Tibial artery (tissue), 4 donors: ENCODE results near the gene CAT.

Source experiments
- DNase-seq, 2 donors: peaks; one replicate each; pipeline ENCODE4 v3.0.0-alpha.2; 2019
- H3K27ac ChIP-seq, 2 donors: fragments of 200-600 bp; sonication (generic) in 1 of 2; 1 replicate in 1 of 2; 2 replicates in 1 of 2; pipeline ENCODE4 v1.5.1; 2018 to 2019; ENCODE audit warnings: mild to moderate bottlenecking in 1 of 2
- H3K27me3 ChIP-seq, 2 donors: fragments of 200-600 bp; sonication (generic) in 1 of 2; one replicate each; pipeline versions ENCODE4 v1.5.1 to v1.6.0; 2016 to 2019
- H3K36me3 ChIP-seq, 3 donors: fragments of 200-600 bp; sonication (generic) in 2 of 3; one replicate each; pipeline ENCODE4 v1.5.1; 2016 to 2019; ENCODE audit warnings: mild to moderate bottlenecking in 2 of 3
- H3K4me1 ChIP-seq, 4 donors: fragments of 200-600 bp; sonication (generic) in 2 of 4; 1 replicate in 3 of 4; 2 replicates in 1 of 4; pipeline ENCODE4 v1.5.1; 2016 to 2019
- H3K4me3 ChIP-seq, 2 donors: fragments of 200-600 bp; sonication (generic) in 1 of 2; 1 replicate in 1 of 2; 2 replicates in 1 of 2; pipeline ENCODE4 v1.5.1; 2018 to 2019; ENCODE audit warnings: mild to moderate bottlenecking in 2 of 2
- H3K9me3 ChIP-seq, 3 donors: fragments of 200-600 bp; sonication (generic) in 1 of 3; one replicate each; pipeline ENCODE4 v1.5.1; 2016 to 2019
- intact Hi-C: fragments of 100-400 bp; cut with DNase I; formaldehyde crosslinking; loops from one replicate; pipeline ENCODE4 v1.15.0; 2023; ENCODE audit warnings: low total_unique reads
- TF ChIP-seq, protein P1 (sequence below), 2 experiments: fragments of 200-600 bp in 1 of 2; fragments of 450-650 bp in 1 of 2; IDR thresholded peaks; one replicate each; pipeline ENCODE4 v1.5.1; 2017 to 2019; ENCODE audit warnings: antibody characterized with exemption in 2 of 2, mild to moderate bottlenecking in 1 of 2, moderate library complexity in 1 of 2

CAT gene

GRCh38 chr11:34460278-34460677, 21.5 kb downstream of the CAT start:
- Histone ChIP-seq H3K9me3 (no peaks in the 10 kb centered on the region), H3K27ac (no peak overlapping the region), H3K36me3 (peaks cover 86 to 97% (median 87%) of the 10 kb centered on the region in 3 donors), H3K4me3 (no peak overlapping the region), H3K27me3 (no peaks in the 10 kb centered on the region), H3K4me1 (no peaks in the 10 kb centered on the region)
- intact Hi-C loops, result no loop called here
- no peak for DNase-seq
- TF ChIP-seq, protein P1, sequence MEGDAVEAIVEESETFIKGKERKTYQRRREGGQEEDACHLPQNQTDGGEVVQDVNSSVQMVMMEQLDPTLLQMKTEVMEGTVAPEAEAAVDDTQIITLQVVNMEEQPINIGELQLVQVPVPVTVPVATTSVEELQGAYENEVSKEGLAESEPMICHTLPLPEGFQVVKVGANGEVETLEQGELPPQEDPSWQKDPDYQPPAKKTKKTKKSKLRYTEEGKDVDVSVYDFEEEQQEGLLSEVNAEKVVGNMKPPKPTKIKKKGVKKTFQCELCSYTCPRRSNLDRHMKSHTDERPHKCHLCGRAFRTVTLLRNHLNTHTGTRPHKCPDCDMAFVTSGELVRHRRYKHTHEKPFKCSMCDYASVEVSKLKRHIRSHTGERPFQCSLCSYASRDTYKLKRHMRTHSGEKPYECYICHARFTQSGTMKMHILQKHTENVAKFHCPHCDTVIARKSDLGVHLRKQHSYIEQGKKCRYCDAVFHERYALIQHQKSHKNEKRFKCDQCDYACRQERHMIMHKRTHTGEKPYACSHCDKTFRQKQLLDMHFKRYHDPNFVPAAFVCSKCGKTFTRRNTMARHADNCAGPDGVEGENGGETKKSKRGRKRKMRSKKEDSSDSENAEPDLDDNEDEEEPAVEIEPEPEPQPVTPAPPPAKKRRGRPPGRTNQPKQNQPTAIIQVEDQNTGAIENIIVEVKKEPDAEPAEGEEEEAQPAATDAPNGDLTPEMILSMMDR (IDR thresholded peaks at IDR 0.05), result no peak

DNA sequence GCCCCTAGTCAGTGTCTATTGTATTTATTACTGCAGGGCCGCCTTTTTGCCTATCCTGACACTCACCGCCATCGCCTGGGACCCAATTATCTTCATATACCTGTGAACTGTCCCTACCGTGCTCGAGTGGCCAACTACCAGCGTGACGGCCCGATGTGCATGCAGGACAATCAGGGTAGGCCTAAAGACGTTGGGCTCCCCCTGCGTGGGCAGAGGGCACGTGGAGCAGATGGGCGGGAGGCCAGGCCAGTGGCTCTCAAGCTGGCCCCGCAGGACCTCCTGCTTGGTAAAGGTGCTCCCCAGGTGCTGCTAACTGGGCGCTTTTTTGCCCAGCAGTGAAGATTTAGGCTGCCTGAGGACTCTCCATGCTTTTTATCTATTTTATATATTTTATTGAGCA, 22.5 kb downstream of the CAT start:
- Histone ChIP-seq H3K27me3 (no peaks in the 10 kb centered on the region), H3K36me3 (peaks cover 86 to 98% (median 87%) of the 10 kb centered on the region in 3 donors), H3K27ac (no peak overlapping the region), H3K4me3 (no peak overlapping the region), H3K4me1 (no peaks in the 10 kb centered on the region), H3K9me3 (peaks cover 0 to 6% (median 0%) of the 10 kb centered on the region in 3 donors)
- no peak for DNase-seq
- TF ChIP-seq, protein P1 (IDR thresholded peaks at IDR 0.05), result no peak
- intact Hi-C loops, result no loop called here

DNA sequence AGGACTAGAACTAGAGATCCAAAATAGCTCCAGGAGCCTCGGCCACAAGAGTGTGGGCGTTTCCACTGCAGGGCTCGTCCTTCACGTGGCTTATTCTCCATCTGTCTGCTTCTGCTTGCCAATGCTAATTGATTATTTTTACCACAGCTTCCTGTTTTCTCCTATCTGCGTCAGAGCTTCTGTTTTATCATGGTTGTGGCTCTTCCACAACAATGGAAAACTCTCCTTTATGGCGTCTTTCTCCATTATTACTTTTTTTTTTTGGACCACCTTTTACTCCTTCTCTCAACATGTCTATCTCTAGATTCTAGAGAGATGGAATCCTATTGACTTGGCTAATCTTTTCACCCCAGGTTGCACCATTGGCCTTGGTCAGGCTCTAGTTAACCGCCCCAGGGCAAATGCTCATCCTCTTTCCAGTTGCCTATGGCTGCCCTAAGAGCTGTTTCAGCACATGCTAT, 25.9 kb downstream of the CAT start:
- Histone ChIP-seq H3K36me3 (peaks cover 86 to 94% (median 93%) of the 10 kb centered on the region in 3 donors), H3K4me1 (no peaks in the 10 kb centered on the region), H3K4me3 (no peak overlapping the region), H3K27me3 (no peaks in the 10 kb centered on the region), H3K9me3 (peaks cover 4 to 18% (median 5%) of the 10 kb centered on the region in 3 donors), H3K27ac (no peak overlapping the region)
- TF ChIP-seq, protein P1 (IDR thresholded peaks at IDR 0.05), result no peak
- DNase-seq, result no peak
- intact Hi-C loops, result no loop called here

DNA sequence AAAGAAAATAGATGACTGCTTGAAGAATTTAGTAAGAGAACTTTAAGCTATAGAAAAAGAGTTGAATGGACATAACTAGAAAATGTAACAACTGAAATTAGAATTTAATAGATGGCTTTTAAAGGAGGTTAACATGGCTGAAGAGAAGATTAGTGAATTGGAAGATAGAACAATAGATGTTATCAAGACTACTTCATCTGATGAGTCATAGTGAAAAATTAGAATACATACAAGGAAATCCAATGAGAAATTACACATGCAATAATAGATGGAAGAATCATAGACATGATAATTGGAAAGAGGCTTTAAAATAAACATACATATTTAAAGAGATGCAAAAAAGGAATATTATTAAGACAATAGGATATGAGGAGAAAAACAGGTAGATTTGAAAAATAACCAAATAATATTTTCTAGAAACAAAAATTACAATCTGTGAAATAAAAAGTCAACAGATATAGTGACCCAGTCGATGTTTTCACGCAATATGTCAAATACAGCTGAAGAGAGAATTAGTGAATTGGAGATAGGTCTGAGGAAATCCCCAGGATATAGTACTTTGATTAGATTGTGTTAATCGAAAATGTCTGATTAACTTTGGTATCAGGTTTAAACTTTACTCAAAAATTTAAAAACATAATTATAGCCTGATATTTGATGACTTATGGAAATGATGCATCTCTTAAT, 28.2 kb downstream of the CAT start:
- peaks cover 93 to 96% (median 96%) of the 10 kb centered on the region in 3 donors for H3K36me3 ChIP-seq
- intact Hi-C loops, result no loop called here
- H3K4me3 ChIP-seq, result no peak overlapping the region
- H3K27me3 ChIP-seq, result no peaks in the 10 kb centered on the region
- no peak for DNase-seq
- H3K4me1 ChIP-seq, result no peaks in the 10 kb centered on the region
- no peak overlapping the region for H3K27ac ChIP-seq
- TF ChIP-seq, protein P1 (IDR thresholded peaks at IDR 0.05), result no peak
- H3K9me3 ChIP-seq, result peaks cover 4 to 18% (median 5%) of the 10 kb centered on the region in 3 donors

DNA sequence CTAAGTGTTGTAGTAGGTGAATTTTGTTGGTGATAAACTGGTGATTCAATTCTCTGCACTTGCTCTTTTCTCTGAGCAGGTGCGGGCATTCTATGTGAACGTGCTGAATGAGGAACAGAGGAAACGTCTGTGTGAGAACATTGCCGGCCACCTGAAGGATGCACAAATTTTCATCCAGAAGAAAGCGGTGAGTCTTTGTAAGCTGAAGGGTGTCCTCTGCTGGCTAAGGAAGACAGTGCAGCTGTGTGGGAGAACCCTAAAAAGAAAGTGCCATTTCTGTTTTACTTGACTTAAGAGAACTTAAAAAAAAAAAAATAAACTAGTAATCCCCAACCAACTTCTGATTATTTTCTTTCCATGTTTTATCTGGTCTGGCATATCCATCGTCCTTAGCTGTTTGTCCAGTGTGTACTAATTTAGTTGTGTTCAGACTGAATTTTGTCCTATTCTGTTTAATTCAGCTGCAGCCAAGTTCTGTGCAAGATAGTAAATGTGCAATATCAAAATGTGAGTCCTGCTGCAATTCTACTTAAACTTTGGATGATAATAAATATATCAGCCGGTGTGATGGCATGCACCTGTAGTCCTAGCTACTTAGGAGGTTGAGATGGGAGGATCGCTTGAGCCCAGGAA, 29.6 kb downstream of the CAT start:
- H3K36me3 ChIP-seq, result peaks cover 93 to 96% (median 94%) of the 10 kb centered on the region in 3 donors
- H3K27me3 ChIP-seq, result no peaks in the 10 kb centered on the region
- intact Hi-C loops, result no loop called here
- H3K27ac ChIP-seq, result no peak overlapping the region
- TF ChIP-seq, protein P1 (IDR thresholded peaks at IDR 0.05), result peak in 1 of 2 experiments; percentile 18
- H3K4me3 ChIP-seq, result no peak overlapping the region
- H3K9me3 ChIP-seq, result peaks cover 4 to 18% (median 5%) of the 10 kb centered on the region in 3 donors
- DNase-seq, result no peak
- H3K4me1 ChIP-seq, result no peaks in the 10 kb centered on the region
